ENCODE results near the gene HMGN3.

Gene HMGN3

DNA sequence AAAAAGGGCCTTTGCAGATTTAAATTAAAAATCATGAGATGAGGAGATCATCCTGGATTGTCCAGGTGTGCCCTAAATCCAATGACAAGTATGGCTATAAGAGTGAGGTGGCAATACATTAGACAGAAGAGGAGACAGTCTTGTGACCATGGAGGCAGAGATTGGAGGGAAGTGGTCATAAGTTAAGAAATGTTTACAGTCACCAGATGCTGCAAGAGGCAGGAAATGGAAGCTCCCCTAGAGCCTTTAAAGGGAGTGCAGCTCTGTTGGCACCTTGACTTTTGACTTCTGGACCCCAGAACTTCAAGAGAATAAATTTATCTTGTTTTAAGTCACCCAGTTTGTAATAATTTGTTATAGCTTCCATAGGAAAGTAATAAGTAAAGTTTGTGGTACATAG, 61.1 kb downstream of the HMGN3 start:
- DNase-seq, result no peak

DNA sequence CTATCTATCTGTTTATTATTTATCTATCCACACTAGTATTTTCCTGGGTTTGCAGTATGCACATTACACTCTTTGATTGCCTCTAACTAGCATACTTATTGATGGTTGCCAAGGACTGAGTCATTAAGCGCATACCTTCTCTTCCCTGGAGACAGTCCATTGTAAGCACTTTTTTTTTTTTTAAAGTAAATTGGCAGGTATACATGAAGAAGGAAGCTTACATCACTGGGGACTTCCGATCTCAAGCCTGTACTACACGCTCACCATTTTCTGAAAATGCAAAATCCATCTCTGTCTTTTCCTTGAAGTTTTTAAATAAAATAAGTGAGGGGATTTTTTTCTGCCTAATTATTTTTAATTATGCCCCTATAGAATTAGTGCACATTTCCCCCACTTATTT, 63.5 kb downstream of the HMGN3 start:
- DNase-seq, result peak; percentile 79

DNA sequence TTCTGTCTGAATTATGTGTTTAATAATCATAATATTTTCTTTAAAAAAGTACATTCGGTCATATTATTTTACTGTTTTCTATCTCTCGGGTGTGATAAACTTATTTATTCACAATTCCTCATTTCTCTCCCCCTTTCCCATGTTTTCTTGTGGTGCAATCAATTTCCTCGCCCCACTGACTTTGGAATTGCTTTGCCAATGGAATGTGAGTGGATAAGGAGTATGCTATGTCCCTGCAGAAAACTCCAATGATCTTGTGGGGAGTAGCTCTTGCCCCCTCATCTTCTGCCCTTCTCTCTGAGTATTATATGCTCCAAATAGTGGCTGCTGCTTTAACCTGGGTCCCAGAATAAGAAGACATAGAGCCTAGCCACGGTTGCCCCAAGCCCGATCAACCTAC, 64.1 kb downstream of the HMGN3 start:
- DNase-seq, result no peak

DNA sequence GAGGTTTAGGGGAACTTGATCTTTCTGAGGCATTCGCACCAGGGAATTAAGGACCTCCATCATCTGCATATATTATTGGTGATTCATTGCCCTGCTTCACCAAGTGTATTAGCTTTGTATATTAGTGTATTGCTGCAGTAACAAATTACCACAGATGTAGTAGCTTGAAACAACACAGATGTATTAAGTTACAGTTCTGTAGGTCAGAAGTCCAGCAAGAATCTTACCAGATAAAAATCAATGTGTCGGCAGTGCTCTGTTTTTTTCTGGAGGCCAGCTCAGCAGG, 65.8 kb downstream of the HMGN3 start:
- DNase-seq, result no peak

DNA sequence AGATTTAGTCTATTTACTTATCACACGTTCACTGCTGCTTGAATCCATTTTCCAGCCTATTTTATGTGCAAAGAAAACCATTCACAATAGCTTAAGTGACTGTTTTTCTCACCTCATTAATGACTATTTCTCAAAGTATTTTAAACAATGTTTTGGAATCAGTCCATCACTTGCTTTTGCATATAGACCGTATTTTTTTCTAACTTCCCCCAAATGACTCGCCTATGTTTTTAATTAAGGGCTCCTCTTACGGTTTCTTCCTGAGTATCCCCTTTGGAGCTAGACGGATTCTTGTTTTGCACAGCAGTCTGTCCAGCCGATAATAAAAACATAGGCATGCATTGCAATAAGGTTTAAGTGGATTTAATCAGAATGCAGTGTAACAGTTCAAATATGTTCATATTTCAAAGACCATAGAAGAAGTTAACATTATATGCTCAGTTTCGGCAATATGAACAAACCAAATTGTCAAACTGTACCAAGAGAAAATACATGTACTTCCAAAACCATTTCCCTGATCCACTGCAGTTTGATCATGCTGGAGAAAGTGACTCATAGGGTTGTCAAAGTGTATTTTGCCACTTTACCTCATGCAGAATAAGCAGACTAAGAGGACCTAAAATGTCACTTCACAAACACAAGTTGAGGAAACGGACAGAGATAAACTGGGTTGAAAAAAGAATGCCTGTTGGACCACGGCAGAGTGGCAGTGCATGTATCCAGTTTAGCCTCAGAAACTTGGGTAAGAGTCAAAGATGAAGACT, 66.4 kb downstream of the HMGN3 start:
- DNase-seq, result no peak

DNA sequence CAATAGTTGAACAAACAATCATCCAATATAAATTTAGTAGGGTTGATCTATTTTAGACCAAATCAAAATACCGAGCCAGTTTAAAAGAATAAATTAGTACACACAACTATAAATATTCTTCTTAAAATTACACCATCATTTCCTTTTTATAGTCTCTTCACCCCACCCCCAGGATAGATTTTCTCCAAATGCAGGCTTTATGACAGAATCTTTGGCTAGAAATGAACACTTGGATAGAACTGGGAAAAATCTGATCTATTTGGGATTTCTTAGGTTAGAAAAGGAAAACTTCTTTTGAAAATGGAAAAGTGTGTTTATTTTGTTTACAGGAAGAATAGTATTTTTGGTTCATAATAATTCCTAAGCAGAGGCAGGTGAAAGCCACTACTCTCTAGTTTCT, 74.6 kb downstream of the HMGN3 start:
- no peak for DNase-seq

DNA sequence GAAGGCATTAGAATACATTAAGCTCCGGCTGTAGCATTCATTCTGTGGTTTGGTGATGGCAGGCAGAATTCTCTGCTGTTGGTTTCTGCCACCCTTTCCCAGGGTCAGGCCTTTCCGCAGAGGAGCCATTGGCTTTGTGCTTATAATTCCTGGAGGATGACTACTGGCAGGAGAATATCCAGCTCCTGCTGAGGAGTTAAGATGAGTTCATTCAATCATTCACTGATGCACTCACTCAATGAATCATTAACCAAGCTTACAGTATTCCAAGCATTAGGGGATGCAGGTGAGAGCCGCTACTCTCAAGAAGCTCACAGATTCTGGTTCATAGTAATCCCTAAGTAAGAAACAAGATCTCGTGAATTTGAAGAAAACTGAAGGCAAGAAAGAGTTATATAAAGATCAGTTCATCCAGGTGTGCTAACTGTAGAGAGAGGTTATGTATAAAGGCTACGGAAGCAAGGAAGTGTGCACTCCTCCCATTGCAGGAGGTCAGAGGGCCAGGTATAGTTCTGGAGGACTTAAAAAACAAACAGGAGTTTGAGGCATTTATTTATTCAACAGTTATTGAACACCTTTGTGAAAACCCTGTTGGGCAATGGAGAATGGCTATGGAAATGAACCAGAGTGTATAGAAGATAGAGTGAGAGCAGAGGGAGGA, 75.5 kb downstream of the HMGN3 start:
- DNase-seq, result no peak

DNA sequence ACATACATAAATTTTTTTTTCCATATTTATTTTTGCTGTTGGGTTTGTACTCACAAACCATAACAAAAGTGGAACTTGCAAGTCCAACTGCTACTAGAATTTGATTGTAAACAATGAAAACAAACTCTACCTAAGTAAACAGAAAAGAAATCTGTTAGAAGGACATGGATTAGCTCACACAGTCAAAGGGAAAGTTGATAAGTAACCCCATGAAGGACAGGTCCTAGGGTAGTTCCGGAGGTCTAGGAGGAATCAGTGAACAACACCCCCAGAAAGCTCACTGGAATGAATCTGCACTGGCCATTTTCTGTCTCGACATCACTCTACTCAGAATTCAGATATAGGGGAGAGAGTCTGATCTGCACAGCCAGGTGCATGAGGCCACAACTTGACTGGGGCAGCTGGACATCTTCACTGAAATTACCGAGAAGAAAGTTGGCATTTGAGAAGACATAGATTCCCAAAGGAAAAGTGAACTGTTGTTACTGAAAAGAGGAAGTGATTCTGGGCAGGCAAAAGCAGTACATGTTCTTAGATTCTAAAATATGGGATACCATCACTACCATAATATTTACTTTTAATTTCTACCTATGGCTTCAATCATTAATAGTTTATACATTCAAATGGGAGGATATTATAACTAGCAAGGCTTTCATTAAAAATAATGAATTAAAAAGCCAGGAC, 76.4 kb downstream of the HMGN3 start:
- DNase-seq, result no peak

DNA sequence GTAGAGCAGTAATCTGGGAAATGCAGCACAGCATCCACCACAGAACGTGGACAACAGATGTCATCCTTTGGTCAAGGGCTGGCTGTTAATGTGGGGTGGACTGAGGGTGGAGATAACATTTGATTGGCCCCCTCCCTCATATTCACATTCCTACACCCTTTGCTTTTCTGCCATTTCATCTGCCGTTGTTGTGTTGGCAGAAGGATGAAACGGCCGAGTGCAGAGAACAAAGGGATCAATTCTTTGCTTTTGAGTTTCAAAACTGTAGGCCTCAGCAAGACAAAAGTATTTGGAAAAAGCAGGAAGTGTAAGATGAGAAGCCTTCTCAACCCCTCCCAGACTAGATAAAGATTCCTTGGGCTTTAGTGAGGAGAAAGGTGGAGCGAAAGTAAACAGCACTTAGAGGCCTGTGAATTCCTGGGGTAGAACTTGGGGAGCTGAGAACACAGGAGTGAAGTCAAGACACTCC, 82.2 kb downstream of the HMGN3 start:
- DNase-seq, result no peak
